Stomach (tissue), 4 donors: ENCODE data around the gene NPTN.

Experiments used
- EP300 ChIP-seq: sonication (generic); formaldehyde crosslinking; IDR thresholded peaks from one replicate; pipeline ENCODE4 v1.6.1; 2017; ENCODE audit warnings: antibody characterized with exemption
- TF ChIP-seq, protein P1 (sequence below), 7 experiments: fragments of 450-650 bp in 4 of 7; fragments of 200-600 bp in 3 of 7; sonication (generic) in 3 of 7; IDR thresholded peaks; one replicate each; pipeline ENCODE4 v1.5.1; 2016 to 2019; ENCODE audit warnings: antibody characterized with exemption in 7 of 7, control low read depth in 2 of 7, mild to moderate bottlenecking in 1 of 7

GRCh38 chr15:73540161-73540560 lies 93.0 kb downstream of the NPTN start:
- TF ChIP-seq EP300, result no peak
- TF ChIP-seq, protein P1, sequence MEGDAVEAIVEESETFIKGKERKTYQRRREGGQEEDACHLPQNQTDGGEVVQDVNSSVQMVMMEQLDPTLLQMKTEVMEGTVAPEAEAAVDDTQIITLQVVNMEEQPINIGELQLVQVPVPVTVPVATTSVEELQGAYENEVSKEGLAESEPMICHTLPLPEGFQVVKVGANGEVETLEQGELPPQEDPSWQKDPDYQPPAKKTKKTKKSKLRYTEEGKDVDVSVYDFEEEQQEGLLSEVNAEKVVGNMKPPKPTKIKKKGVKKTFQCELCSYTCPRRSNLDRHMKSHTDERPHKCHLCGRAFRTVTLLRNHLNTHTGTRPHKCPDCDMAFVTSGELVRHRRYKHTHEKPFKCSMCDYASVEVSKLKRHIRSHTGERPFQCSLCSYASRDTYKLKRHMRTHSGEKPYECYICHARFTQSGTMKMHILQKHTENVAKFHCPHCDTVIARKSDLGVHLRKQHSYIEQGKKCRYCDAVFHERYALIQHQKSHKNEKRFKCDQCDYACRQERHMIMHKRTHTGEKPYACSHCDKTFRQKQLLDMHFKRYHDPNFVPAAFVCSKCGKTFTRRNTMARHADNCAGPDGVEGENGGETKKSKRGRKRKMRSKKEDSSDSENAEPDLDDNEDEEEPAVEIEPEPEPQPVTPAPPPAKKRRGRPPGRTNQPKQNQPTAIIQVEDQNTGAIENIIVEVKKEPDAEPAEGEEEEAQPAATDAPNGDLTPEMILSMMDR (IDR thresholded peaks at IDR 0.05), result no peak
